Mesendoderm (in vitro differentiated cells): ENCODE results near the gene SOX18.
A peak's percentile ranks its signal among the peaks of the same experiment; 100 is the strongest.

Experiments
- DNase-seq: peaks from one replicate; pipeline ENCODE4 v3.0.0; 2013
- H2AK5ac ChIP-seq: 2 replicates; pipeline ENCODE4 v1.6.1; 2013; ENCODE audit warnings: low read length, inconsistent platforms
- H2BK120ac ChIP-seq: 2 replicates; pipeline ENCODE4 v1.6.1; 2013; ENCODE audit warnings: low read depth, mild to moderate bottlenecking, low read length, moderate library complexity, mixed read lengths
- H2BK15ac ChIP-seq: replicated peaks from 2 replicates; pipeline ENCODE4 v1.6.1; 2013; ENCODE audit warnings: low read depth, mild to moderate bottlenecking, moderate library complexity
- H2BK5ac ChIP-seq: 2 replicates; pipeline ENCODE4 v1.6.1; 2013; ENCODE audit warnings: low read length, inconsistent platforms
- H3K18ac ChIP-seq: 2 replicates; pipeline ENCODE4 v1.6.1; 2013; ENCODE audit warnings: mild to moderate bottlenecking, low read length, mixed read lengths
- H3K23ac ChIP-seq: one replicate; pipeline ENCODE4 v1.6.1; 2013; ENCODE audit warnings: low read length
- H3K27ac ChIP-seq: 2 replicates; pipeline ENCODE4 v1.5.1; 2013; ENCODE audit warnings: low read depth, mild to moderate bottlenecking, inconsistent platforms, low read length, moderate library complexity
- H3K27me3 ChIP-seq: 2 replicates; pipeline ENCODE4 v1.6.1; 2013; ENCODE audit warnings: low read length, control low read depth, mild to moderate bottlenecking, inconsistent platforms; ENCODE audit not compliant: insufficient read depth, poor library complexity
- H3K36me3 ChIP-seq: 2 replicates; pipeline ENCODE4 v1.6.1; 2013; ENCODE audit warnings: low read length, inconsistent platforms; ENCODE audit not compliant: control insufficient read depth, insufficient read depth
- H3K4ac ChIP-seq: one replicate; pipeline ENCODE4 v1.6.1; 2013; ENCODE audit warnings: low read depth, mild to moderate bottlenecking, low read length, moderate library complexity
- H3K4me1 ChIP-seq: 2 replicates; pipeline ENCODE4 v1.6.1; 2013; ENCODE audit warnings: low read depth, low read length, inconsistent platforms; ENCODE audit not compliant: control insufficient read depth
- H3K4me2 ChIP-seq: 2 replicates; pipeline ENCODE4 v1.6.1; 2013; ENCODE audit warnings: low read length
- H3K4me3 ChIP-seq: 2 replicates; pipeline ENCODE4 v1.5.1; 2013; ENCODE audit warnings: mild to moderate bottlenecking, low read length
- H3K56ac ChIP-seq: one replicate; pipeline ENCODE4 v1.6.1; 2013; ENCODE audit warnings: low read length
- H3K79me1 ChIP-seq: 2 replicates; pipeline ENCODE4 v1.6.1; 2013; ENCODE audit warnings: low read length, inconsistent platforms
- H3K79me2 ChIP-seq: 2 replicates; pipeline ENCODE4 v1.6.1; 2013; ENCODE audit warnings: mild to moderate bottlenecking, low read length; ENCODE audit not compliant: control insufficient read depth, insufficient read depth
- H3K9ac ChIP-seq: 2 replicates; pipeline ENCODE4 v1.6.1; 2013; ENCODE audit warnings: low read length, inconsistent platforms
- H4K5ac ChIP-seq: one replicate; pipeline ENCODE4 v1.6.1; 2013; ENCODE audit warnings: low read length
- H4K8ac ChIP-seq: one replicate; pipeline ENCODE4 v1.6.1; 2013; ENCODE audit warnings: low read depth, mild to moderate bottlenecking, control low read depth, low read length, moderate library complexity
- WGBS: extraction: QIAGEN DNeasy Blood & Tissue Kit; methylation state at CpG from one replicate; pipeline ENCODE4 v1.1.7; 2013; ENCODE audit warnings: low lambda C conversion rate, missing lambda C conversion rate; ENCODE audit not compliant: insufficient coverage; ENCODE audit errors: extremely low coverage; 5-methylcytosine and 5-hydroxymethylcytosine counted together

Gene SOX18

DNA sequence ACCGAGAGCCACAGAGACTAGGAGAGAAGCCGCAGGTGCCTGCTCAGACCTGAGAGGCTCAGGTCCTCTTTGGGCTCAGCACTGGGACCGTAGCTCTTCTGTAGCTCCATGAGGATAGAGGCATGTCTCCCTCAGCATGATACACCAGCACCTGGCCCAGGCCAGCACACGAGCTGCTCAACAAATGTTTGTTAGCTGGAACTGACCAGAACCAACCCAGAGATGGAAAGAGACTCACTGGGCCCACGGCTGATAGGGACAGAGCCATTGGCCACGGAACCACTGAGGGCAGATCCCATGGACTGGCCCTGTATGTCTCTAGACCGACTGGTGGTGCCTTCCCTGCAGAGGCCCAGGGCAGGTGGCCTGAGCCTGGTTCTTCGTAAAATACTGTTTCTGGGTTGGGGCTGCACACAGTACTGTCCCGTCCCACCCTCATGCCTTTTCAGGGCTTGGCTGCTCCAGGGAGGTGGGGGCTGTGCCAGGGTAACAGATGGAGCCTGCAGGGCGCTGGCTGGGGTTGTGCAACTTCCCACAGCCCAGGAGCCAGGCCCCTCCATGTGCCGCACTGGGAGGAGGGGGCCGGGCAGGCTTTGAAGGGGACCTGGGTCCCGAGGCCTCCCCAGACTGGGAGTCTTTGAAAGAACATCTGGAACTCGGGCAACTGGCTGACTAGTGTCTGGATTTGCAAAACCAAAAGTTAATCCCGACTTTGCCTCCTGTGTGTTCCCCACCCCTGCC is 8.2 kb downstream of the SOX18 start:
- no peak for DNase-seq
- peak overlapping the region; percentile 3 for H3K56ac ChIP-seq
- H3K27me3 ChIP-seq = peaks cover 10% of the 10 kb centered on the region
- no peak overlapping the region for H4K8ac ChIP-seq
- H2BK5ac ChIP-seq = no peak overlapping the region
- no peak overlapping the region for H2BK15ac ChIP-seq
- WGBS = no CpG with 5 or more reads among the region's 15 CpGs
- H3K4ac ChIP-seq = no peak overlapping the region
- no peak overlapping the region for H3K9ac ChIP-seq
- no peak overlapping the region for H3K18ac ChIP-seq
- H2AK5ac ChIP-seq = no peak overlapping the region
- H4K5ac ChIP-seq = no peak overlapping the region
- no peaks in the 10 kb centered on the region for H3K79me2 ChIP-seq
- no peak overlapping the region for H3K23ac ChIP-seq
- peaks cover 4% of the 10 kb centered on the region for H3K4me1 ChIP-seq
- no peak overlapping the region for H3K4me3 ChIP-seq
- no peaks in the 10 kb centered on the region for H3K36me3 ChIP-seq
- H3K4me2 ChIP-seq = no peak overlapping the region
- no peak overlapping the region for H2BK120ac ChIP-seq
- H3K27ac ChIP-seq = no peak overlapping the region
- H3K79me1 ChIP-seq = no peaks in the 10 kb centered on the region

DNA sequence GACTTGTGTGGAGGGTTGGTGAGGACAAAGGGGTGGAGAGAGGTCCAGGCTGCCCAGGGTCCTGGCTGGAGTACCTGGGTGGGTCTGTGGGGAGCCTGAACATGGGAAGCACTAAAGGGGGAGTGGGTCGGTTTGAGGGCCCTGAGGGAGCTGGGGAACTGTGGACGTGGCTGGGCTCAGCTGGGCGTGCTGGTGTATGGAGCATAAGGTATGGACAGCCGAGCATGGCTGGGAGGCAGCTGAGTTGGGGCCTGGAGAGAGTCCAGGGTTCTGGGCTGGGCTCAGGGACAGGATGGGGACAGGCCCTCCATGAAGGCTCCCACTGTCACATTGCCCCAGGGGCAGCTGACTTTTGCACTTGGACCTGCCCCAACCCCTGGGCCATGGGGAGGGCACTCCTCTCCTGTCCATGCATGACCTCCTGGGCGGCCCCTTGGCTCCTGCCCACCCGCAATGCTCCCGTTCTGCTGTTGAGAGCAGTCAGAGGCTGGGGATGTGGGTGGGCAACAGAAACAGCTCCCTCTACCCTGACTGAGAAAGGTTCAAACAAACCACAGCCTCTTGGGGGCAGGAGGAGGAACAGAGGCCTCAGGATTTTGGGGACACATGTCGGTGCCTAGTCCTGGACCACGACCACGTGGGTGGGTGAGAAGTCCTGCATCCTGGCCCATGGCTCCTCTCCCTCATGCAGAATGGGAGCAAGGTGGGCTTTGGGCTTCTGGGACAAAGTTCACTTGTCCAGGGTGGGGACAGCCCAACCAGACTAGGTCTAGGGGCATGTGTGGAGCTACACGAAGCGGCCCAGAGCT is 9.0 kb downstream of the SOX18 start:
- no peak overlapping the region for H4K5ac ChIP-seq
- no peaks in the 10 kb centered on the region for H3K79me2 ChIP-seq
- no peak overlapping the region for H2BK15ac ChIP-seq
- H3K27me3 ChIP-seq = peaks cover 10% of the 10 kb centered on the region
- no peak overlapping the region for H3K56ac ChIP-seq
- H3K23ac ChIP-seq = no peak overlapping the region
- H3K79me1 ChIP-seq = no peaks in the 10 kb centered on the region
- no peaks in the 10 kb centered on the region for H3K36me3 ChIP-seq
- H3K18ac ChIP-seq = no peak overlapping the region
- H3K4me3 ChIP-seq = no peak overlapping the region
- peaks cover 2% of the 10 kb centered on the region for H3K4me1 ChIP-seq
- no CpG with 5 or more reads among the region's 12 CpGs for WGBS
- H3K27ac ChIP-seq = no peak overlapping the region
- DNase-seq = no peak
- H2AK5ac ChIP-seq = no peak overlapping the region
- H3K4ac ChIP-seq = no peak overlapping the region
- H2BK5ac ChIP-seq = no peak overlapping the region
- no peak overlapping the region for H3K4me2 ChIP-seq
- H4K8ac ChIP-seq = no peak overlapping the region
- no peak overlapping the region for H3K9ac ChIP-seq
- no peak overlapping the region for H2BK120ac ChIP-seq

DNA sequence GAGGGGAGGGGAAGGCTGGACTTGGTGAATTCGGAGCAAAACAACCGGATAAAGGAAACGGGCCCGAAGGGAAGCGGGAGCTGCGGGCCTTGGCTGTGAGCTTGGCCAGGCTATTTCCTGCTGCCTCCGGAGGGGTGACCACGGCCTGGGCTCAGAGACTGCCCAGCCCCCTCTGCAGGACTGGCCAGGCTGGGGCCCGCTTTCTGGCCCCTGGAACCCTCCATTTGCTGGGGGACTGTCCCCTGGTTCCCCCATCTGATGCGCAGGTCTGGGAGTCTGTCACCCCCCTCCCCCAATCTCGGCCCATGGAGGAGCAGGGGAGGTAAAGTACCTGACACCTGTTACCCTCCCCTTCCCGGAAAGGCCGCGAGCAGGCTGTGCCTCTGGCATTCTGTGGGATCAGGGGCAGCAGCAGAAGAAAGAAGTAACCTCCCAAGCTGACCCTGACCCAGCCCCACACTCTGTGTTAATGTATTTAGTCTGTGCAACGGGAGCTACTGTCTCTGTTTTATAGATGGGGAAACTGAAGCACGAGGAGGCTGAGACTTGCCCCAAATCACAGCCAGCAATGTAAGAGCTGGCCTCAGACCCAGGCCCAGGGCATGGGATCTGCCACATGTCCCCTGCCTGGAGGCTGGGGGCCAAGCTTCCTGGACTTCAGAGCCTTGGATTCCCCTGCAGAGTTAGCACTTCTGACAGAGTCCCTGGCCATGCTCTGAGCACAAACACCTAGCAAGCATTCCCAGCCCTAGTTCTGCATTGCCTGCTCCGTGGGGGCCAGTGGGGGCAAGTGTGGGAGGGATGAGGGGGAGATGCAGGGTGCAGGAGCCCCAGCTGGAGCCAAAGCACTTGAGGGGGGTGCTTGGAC is 9.9 kb downstream of the SOX18 start:
- Histone ChIP-seq H3K18ac (no peak overlapping the region), H3K9ac (peak overlapping the region; percentile 58), H3K4me3 (no peak overlapping the region), H4K8ac (no peak overlapping the region), H4K5ac (no peak overlapping the region), H3K4me1 (peaks cover 2% of the 10 kb centered on the region), H3K4ac (no peak overlapping the region), H3K56ac (peak overlapping the region; percentile 80), H3K4me2 (peak overlapping the region; percentile 44), H3K36me3 (no peaks in the 10 kb centered on the region), H3K27me3 (peaks cover 10% of the 10 kb centered on the region), H3K23ac (no peak overlapping the region), H2AK5ac (no peak overlapping the region), H3K27ac (no peak overlapping the region), H2BK120ac (no peak overlapping the region), H3K79me2 (no peaks in the 10 kb centered on the region), H3K79me1 (no peaks in the 10 kb centered on the region), H2BK5ac (no peak overlapping the region), H2BK15ac (no peak overlapping the region)
- no peak for DNase-seq
- no CpG with 5 or more reads among the region's 17 CpGs for WGBS

DNA sequence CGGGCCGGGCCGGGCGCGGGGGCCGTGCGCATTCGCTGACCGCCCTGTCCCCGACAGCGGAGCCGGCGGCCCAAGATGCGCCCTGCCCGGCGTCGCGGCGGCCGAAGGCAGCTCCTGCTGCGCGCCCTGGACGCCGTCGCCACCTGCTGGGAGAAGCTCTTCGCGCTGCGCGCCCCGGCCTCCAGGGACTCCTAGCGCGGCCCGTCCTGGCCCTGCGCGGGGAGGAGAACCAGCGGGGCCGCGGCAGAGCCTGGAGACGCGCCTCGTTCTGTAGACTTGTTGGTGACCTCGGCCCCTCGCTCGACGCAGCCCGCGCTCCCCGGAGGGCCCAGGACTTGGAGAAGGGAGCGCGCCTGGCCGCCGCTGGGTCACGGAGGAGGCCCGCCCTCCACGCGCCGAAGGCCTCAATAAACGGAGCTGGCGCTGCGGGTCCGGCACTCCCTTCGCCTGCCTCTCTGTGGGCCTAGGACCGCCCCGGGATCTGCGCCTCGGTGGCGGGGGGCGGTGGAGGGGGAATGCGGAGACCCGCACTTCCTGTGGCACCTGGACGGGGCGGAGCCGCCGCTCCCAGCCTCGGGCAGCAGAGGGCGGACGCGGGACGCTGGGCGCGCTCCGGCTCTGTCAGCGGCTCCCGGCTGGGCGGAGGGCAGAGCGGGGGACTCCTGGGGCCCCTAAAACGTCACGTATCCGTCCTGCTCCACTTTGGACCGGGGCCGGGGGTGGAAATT is 10.7 kb downstream of the SOX18 start:
- Histone ChIP-seq H2BK120ac (no peak overlapping the region), H3K4me3 (peak overlapping the region; percentile 19), H3K4me1 (peaks cover 2% of the 10 kb centered on the region), H3K36me3 (peaks cover 2% of the 10 kb centered on the region), H3K4ac (peak overlapping the region; percentile 18), H3K79me1 (no peaks in the 10 kb centered on the region), H3K79me2 (no peaks in the 10 kb centered on the region), H3K27me3 (peaks cover 10% of the 10 kb centered on the region), H2BK15ac (no peak overlapping the region), H2AK5ac (no peak overlapping the region), H3K27ac (no peak overlapping the region), H4K5ac (no peak overlapping the region), H3K56ac (peak overlapping the region; percentile 92), H3K23ac (peak overlapping the region; percentile 45), H3K4me2 (peak overlapping the region; percentile 48), H4K8ac (no peak overlapping the region), H3K18ac (no peak overlapping the region), H2BK5ac (no peak overlapping the region), H3K9ac (peak overlapping the region; percentile 69)
- WGBS = no CpG with 5 or more reads among the region's 91 CpGs
- peak; percentile 78 for DNase-seq

DNA sequence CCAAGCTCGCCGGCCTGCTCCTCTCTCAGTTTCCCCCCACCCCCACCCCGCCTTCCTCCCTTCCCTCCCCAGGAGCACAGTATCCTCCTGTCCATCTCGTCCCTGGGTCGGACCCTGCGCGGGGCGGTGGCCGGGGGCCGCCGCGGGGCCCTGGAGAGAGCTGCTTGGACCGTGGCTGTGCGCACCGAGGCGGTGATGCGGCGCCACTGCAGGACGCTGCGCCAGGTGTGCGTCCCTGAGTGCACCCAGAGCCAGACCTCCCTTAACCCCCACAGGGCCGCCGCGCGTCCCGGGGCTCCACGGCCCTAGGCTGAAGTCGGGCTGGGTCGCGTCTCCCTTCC is 11.2 kb downstream of the SOX18 start:
- Histone ChIP-seq H3K18ac (no peak overlapping the region), H2AK5ac (no peak overlapping the region), H2BK120ac (no peak overlapping the region), H4K8ac (no peak overlapping the region), H3K36me3 (peaks cover 2% of the 10 kb centered on the region), H3K9ac (peak overlapping the region; percentile 69), H3K27me3 (peaks cover 10% of the 10 kb centered on the region), H3K4ac (no peak overlapping the region), H3K79me1 (no peaks in the 10 kb centered on the region), H3K79me2 (no peaks in the 10 kb centered on the region), H2BK5ac (no peak overlapping the region), H3K27ac (no peak overlapping the region), H2BK15ac (no peak overlapping the region), H3K4me2 (peak overlapping the region; percentile 48), H3K4me1 (peaks cover 2% of the 10 kb centered on the region), H3K4me3 (no peak overlapping the region), H3K56ac (peak overlapping the region; percentile 92), H3K23ac (peak overlapping the region; percentile 45), H4K5ac (no peak overlapping the region)
- DNase-seq = no peak
- WGBS = no CpG with 5 or more reads among the region's 30 CpGs
